Activated T-helper 1 cell treated with anti-CD3 and anti-CD28 coated beads, Interleukin-12 subunit alpha, Interleukin-12 subunit beta, Interleukin-2, Interleukin-4 antibody, amounts not matched to agents 30 ng/mL and 10 ng/mL and 1 ng/mL, durations not matched to agents 14 hours and 24 hours and 36 hours (primary cell): Measurements from ENCODE around the gene MAS1L. TPM values are rescaled to one million over a fixed set of nuclear protein-coding genes. Genes with fewer than 3 reads are reported as not detected.

Experiments
- DNase-seq: peaks from one replicate; pipeline ENCODE4 v3.0.0; 2021; ENCODE audit warnings: low spot score
- H3K27ac Mint-ChIP-seq: one replicate; pipeline ENCODE4 v1.8.0; 2021; ENCODE audit warnings: mild to moderate bottlenecking, mixed read lengths
- H3K27me3 Mint-ChIP-seq: one replicate; pipeline ENCODE4 v1.8.0; 2022; ENCODE audit warnings: mild to moderate bottlenecking, moderate library complexity, mixed read lengths; ENCODE audit not compliant: insufficient read depth
- H3K36me3 Mint-ChIP-seq: one replicate; pipeline ENCODE4 v1.8.0; 2021; ENCODE audit warnings: low read depth, mixed read lengths
- H3K4me1 Mint-ChIP-seq: one replicate; pipeline ENCODE4 v1.8.0; 2021; ENCODE audit warnings: low read depth, mixed read lengths
- H3K4me3 Mint-ChIP-seq: one replicate; pipeline ENCODE4 v1.8.0; 2021; ENCODE audit warnings: mild to moderate bottlenecking, moderate library complexity, mixed read lengths
- H3K9me3 Mint-ChIP-seq: one replicate; pipeline ENCODE4 v1.8.0; 2021; ENCODE audit warnings: mixed read lengths
- intact Hi-C: fragments of 100-400 bp; cut with micrococcal nuclease; formaldehyde crosslinking; loops from one replicate; pipeline ENCODE4 v1.15.1; 2024
- total RNA-seq: library from RNA; stranded (reverse); gene quantifications from 2 replicates; pipeline ENCODE4 v1.2.3, GENCODE V29; 2022

Gene MAS1L
- total RNA-seq, 1 donor from 2014 or later: not detected

GRCh38 chr6:29505808-29506207, 18.1 kb upstream of the MAS1L start:
- no peaks in the 10 kb centered on the region for H3K36me3 Mint-ChIP-seq
- peaks cover 9% of the 10 kb centered on the region for H3K27me3 Mint-ChIP-seq
- intact Hi-C loops: no loop called here
- no peaks in the 10 kb centered on the region for H3K4me1 Mint-ChIP-seq
- no peaks in the 10 kb centered on the region for H3K9me3 Mint-ChIP-seq
- H3K4me3 Mint-ChIP-seq: no peak overlapping the region
- no peak for DNase-seq
- no peak overlapping the region for H3K27ac Mint-ChIP-seq

GRCh38 chr6:29504961-29505360, 17.2 kb upstream of the MAS1L start:
- Mint-ChIP-seq H3K27me3 (peaks cover 7% of the 10 kb centered on the region), H3K4me1 (no peaks in the 10 kb centered on the region), H3K27ac (no peak overlapping the region), H3K9me3 (no peaks in the 10 kb centered on the region), H3K36me3 (no peaks in the 10 kb centered on the region), H3K4me3 (no peak overlapping the region)
- intact Hi-C loops: no loop called here
- no peak for DNase-seq

GRCh38 chr6:29502597-29502996, 14.8 kb upstream of the MAS1L start:
- no peak overlapping the region for H3K27ac Mint-ChIP-seq
- no peak for DNase-seq
- no peak overlapping the region for H3K4me3 Mint-ChIP-seq
- H3K9me3 Mint-ChIP-seq: no peaks in the 10 kb centered on the region
- no peaks in the 10 kb centered on the region for H3K4me1 Mint-ChIP-seq
- peaks cover 14% of the 10 kb centered on the region for H3K27me3 Mint-ChIP-seq
- H3K36me3 Mint-ChIP-seq: no peaks in the 10 kb centered on the region
- intact Hi-C loops: no loop called here

- intact Hi-C loops: no loop called here
- H3K36me3 Mint-ChIP-seq: no peaks in the 10 kb centered on the region
- no peak overlapping the region for H3K4me3 Mint-ChIP-seq
- DNase-seq: no peak
- no peaks in the 10 kb centered on the region for H3K4me1 Mint-ChIP-seq
- no peaks in the 10 kb centered on the region for H3K9me3 Mint-ChIP-seq
- no peak overlapping the region for H3K27ac Mint-ChIP-seq
- H3K27me3 Mint-ChIP-seq: peaks cover 15% of the 10 kb centered on the region
These were observed 14.4 kb upstream of the MAS1L start for GRCh38 chr6:29502181-29502580.

GRCh38 chr6:29501106-29501505, 13.3 kb upstream of the MAS1L start:
- Mint-ChIP-seq H3K4me3 (no peak overlapping the region), H3K27me3 (peaks cover 22% of the 10 kb centered on the region), H3K36me3 (no peaks in the 10 kb centered on the region), H3K27ac (no peak overlapping the region), H3K4me1 (no peaks in the 10 kb centered on the region), H3K9me3 (no peaks in the 10 kb centered on the region)
- intact Hi-C loops: no loop called here
- DNase-seq: no peak

GRCh38 chr6:29500594-29500993, 12.8 kb upstream of the MAS1L start:
- H3K4me1 Mint-ChIP-seq: no peaks in the 10 kb centered on the region
- H3K9me3 Mint-ChIP-seq: no peaks in the 10 kb centered on the region
- H3K4me3 Mint-ChIP-seq: no peak overlapping the region
- H3K27me3 Mint-ChIP-seq: peaks cover 22% of the 10 kb centered on the region
- intact Hi-C loops: no loop called here
- DNase-seq: no peak
- no peak overlapping the region for H3K27ac Mint-ChIP-seq
- no peaks in the 10 kb centered on the region for H3K36me3 Mint-ChIP-seq

- intact Hi-C loops: no loop called here
- H3K9me3 Mint-ChIP-seq: no peaks in the 10 kb centered on the region
- H3K36me3 Mint-ChIP-seq: no peaks in the 10 kb centered on the region
- H3K4me1 Mint-ChIP-seq: no peaks in the 10 kb centered on the region
- H3K4me3 Mint-ChIP-seq: no peak overlapping the region
- DNase-seq: no peak
- H3K27me3 Mint-ChIP-seq: peaks cover 19% of the 10 kb centered on the region
- H3K27ac Mint-ChIP-seq: no peak overlapping the region
These were observed 11.9 kb upstream of the MAS1L start for GRCh38 chr6:29499704-29500103.

- H3K9me3 Mint-ChIP-seq: no peaks in the 10 kb centered on the region
- intact Hi-C loops: no loop called here
These were observed 9.2 kb upstream of the MAS1L start for GRCh38 chr6:29496961-29497360.

GRCh38 chr6:29495571-29495970, 7.8 kb upstream of the MAS1L start:
- intact Hi-C loops: no loop called here
- DNase-seq: no peak
- Mint-ChIP-seq H3K4me1 (no peaks in the 10 kb centered on the region), H3K36me3 (no peaks in the 10 kb centered on the region), H3K4me3 (no peak overlapping the region), H3K27me3 (peaks cover 16% of the 10 kb centered on the region), H3K27ac (no peak overlapping the region), H3K9me3 (no peaks in the 10 kb centered on the region)

More at GRCh38 chr6:29496961-29497360, 9.2 kb upstream of the MAS1L start:
- Mint-ChIP-seq H3K4me3 (no peak overlapping the region), H3K36me3 (no peaks in the 10 kb centered on the region), H3K27ac (no peak overlapping the region), H3K4me1 (no peaks in the 10 kb centered on the region), H3K27me3 (peaks cover 16% of the 10 kb centered on the region)
- no peak for DNase-seq

GRCh38 chr6:29494131-29494530, 6.4 kb upstream of the MAS1L start:
- no peak overlapping the region for H3K4me3 Mint-ChIP-seq
- DNase-seq: no peak
- H3K9me3 Mint-ChIP-seq: no peaks in the 10 kb centered on the region
- no peaks in the 10 kb centered on the region for H3K36me3 Mint-ChIP-seq
- no peaks in the 10 kb centered on the region for H3K4me1 Mint-ChIP-seq
- peaks cover 14% of the 10 kb centered on the region for H3K27me3 Mint-ChIP-seq
- intact Hi-C loops: no loop called here
- H3K27ac Mint-ChIP-seq: no peak overlapping the region

- Mint-ChIP-seq H3K4me3 (no peak overlapping the region), H3K4me1 (no peaks in the 10 kb centered on the region), H3K9me3 (no peaks in the 10 kb centered on the region), H3K27me3 (peaks cover 9% of the 10 kb centered on the region), H3K27ac (no peak overlapping the region), H3K36me3 (no peaks in the 10 kb centered on the region)
- no peak for DNase-seq
- intact Hi-C loops: no loop called here
These were observed 5.5 kb upstream of the MAS1L start for GRCh38 chr6:29493261-29493660.

GRCh38 chr6:29491574-29491973, 3.8 kb upstream of the MAS1L start:
- Mint-ChIP-seq H3K27ac (no peak overlapping the region), H3K36me3 (no peaks in the 10 kb centered on the region)
- intact Hi-C loops: no loop called here

GRCh38 chr6:29490552-29490951, 2.8 kb upstream of the MAS1L start:
- intact Hi-C loops: no loop called here
- Mint-ChIP-seq H3K9me3 (no peaks in the 10 kb centered on the region), H3K4me1 (no peaks in the 10 kb centered on the region)

More at GRCh38 chr6:29491574-29491973, 3.8 kb upstream of the MAS1L start:
- Mint-ChIP-seq H3K4me1 (no peaks in the 10 kb centered on the region), H3K27me3 (peaks cover 1% of the 10 kb centered on the region), H3K9me3 (no peaks in the 10 kb centered on the region), H3K4me3 (no peak overlapping the region)
- DNase-seq: no peak

GRCh38 chr6:29490055-29490454, 2.3 kb upstream of the MAS1L start:
- Mint-ChIP-seq H3K9me3 (no peaks in the 10 kb centered on the region), H3K36me3 (no peaks in the 10 kb centered on the region), H3K4me1 (no peaks in the 10 kb centered on the region), H3K27ac (no peak overlapping the region), H3K27me3 (peaks cover 5% of the 10 kb centered on the region), H3K4me3 (no peak overlapping the region)
- DNase-seq: no peak
- intact Hi-C loops: no loop called here

More at GRCh38 chr6:29490552-29490951, 2.8 kb upstream of the MAS1L start:
- H3K27me3 Mint-ChIP-seq: peaks cover 5% of the 10 kb centered on the region
- no peak overlapping the region for H3K27ac Mint-ChIP-seq
- no peaks in the 10 kb centered on the region for H3K36me3 Mint-ChIP-seq
- no peak overlapping the region for H3K4me3 Mint-ChIP-seq
- no peak for DNase-seq
